ENCODE data around the gene MYO5B.
"Not testable (repeated sequence)": the region's sequence is repeated elsewhere in the genome, so short reads cannot be mapped to it uniquely, and the experiment has no call there.

Gene MYO5B

GRCh38 chr18:50194631-50195532, at the start of gene MYO5B:
MYO5B (minus strand) TSS chr18:50195147; CDS start chr18:50194793, 354 bp downstream.
- in situ Hi-C loops (cut with HindIII; ENCODE audit: low pct_ligation_motif_present, low pct_unique_long_range_greater_than_20kb, low sequenced_read_pairs): no loop called here
- DNase-seq: peak; percentile 27

DNA sequence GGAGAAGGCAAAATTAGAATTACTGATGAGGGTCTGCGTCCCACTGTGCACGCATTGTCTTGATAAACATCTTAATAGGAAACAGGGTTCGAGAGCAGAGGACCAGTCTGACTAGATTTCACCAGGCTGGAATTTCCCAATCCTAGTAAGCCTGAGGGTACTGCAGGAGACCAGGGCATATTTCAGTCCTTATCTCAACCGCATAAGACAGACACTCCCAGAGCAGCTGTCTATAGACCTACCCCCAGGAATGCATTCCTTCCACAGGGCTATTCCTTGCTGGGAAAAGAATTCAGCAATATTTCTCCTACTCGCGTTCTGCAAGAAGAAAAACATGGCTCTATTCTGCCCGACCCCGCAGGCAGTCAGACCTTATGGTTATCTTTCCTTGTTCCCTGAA, 46.8 kb upstream of the MYO5B start:
- DNase-seq; in situ Hi-C loops (cut with HindIII; ENCODE audit: low pct_ligation_motif_present, low pct_unique_long_range_greater_than_20kb, low sequenced_read_pairs): not testable (repeated sequence)

GRCh38 chr18:50240080-50240563, 45.2 kb upstream of the MYO5B start:
- DNase-seq: peak; percentile 2
- in situ Hi-C loops (cut with HindIII; ENCODE audit: low pct_ligation_motif_present, low pct_unique_long_range_greater_than_20kb, low sequenced_read_pairs): no loop called here

DNA sequence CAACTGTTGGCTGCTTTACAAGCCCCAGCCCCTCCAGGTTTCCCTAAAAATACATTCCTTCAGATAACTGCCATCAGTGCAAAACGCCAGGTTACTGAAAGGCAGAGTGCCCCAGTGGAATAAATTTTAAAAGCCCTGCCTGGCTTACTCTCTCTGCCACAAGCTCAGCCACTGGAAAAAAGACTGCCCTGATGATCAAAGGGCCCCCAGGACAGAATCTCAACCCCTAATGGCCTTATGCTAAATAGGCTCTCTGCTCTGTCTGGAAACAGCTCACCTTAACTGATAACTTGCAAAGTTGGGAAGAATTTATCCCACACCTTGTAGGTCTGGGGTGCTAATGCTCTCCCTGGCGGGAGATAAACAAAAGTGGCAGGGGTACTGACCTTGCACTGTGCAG, 37.5 kb upstream of the MYO5B start:
- in situ Hi-C loops (cut with HindIII; ENCODE audit: low pct_ligation_motif_present, low pct_unique_long_range_greater_than_20kb, low sequenced_read_pairs): no loop called here
- DNase-seq: no peak

DNA sequence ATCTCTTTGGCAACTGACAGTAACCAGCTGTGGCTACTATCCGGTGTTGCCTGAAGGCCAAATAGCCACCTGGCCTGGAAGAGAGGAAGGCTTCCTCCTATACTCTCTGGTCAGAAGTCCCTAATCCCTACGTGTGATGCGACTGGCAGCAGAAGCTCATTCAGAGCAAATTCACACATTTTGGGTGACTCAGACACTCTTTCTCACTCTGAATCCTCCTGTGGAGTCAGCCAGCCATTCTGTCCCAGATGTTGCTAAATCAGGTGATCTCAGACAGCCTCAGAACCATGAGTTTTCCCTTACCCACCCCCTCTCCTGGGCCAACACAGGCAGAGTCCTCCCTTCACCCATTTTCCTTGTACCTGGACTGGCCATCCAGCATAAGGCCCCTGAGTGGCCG, 36.7 kb upstream of the MYO5B start:
- in situ Hi-C loops (cut with HindIII; ENCODE audit: low pct_ligation_motif_present, low pct_unique_long_range_greater_than_20kb, low sequenced_read_pairs): no loop called here
- DNase-seq: no peak

- in situ Hi-C loops (cut with HindIII; ENCODE audit: low pct_ligation_motif_present, low pct_unique_long_range_greater_than_20kb, low sequenced_read_pairs); DNase-seq: not testable (repeated sequence)
Measured at GRCh38 chr18:50220249-50220648, 25.3 kb upstream of the MYO5B start.

DNA sequence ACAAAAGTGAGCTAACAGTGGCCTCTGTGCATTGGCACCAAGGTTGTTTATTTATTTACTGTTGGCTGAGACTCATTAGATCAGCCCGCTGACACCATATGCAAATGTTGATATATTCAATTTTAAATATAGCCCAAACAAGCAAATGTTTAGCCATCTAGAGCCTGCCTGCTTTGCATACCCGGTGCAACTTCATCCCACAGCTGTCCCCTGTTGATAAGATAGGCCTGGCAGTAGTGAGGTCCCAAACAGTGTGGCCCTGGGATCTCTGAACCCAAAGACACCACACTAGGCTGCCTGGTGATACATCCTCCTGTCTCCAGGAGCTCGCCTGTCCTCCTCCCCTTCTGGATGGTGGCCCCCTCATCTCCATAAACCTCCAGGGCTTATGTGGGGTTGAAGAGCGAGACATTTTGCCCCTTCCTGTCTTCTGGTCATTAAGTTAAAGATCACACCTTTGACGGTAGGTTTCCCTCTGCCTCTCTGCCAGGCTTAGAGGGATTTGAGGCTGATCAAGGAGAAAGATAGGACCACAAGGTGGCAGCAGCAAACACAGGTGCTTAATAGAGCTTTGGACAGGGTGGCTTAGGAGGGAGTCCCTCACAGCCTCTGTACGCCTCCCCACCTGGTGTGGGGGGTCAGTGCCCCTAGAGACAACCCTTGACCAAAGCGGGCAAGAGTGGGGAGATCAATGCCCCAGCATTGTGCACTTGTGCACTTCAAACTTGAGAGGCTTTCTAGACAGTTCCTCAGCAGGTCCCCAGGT, 23.7 kb upstream of the MYO5B start:
- in situ Hi-C loops (cut with HindIII; ENCODE audit: low pct_ligation_motif_present, low pct_unique_long_range_greater_than_20kb, low sequenced_read_pairs): no loop called here
- DNase-seq: peak; percentile 49

DNA sequence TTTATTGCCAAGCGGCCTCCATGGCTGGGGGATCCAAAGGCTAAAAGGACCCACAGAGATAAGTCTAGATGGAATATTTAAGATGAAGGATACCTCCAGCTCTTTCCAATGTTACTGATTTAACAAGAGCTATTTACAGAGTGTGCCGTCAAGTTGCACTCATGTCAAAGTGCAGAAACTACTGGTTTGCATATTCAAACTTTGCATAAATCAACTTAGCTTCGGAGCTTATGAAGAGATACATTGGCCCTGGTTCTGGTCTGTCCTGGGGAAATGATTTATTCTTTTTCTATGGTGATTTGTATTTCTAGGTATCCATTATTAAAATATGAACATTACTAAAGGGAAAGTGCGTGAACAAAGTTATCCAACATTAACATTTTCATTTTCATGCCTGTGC, 14.4 kb upstream of the MYO5B start:
- in situ Hi-C loops (cut with HindIII; ENCODE audit: low pct_ligation_motif_present, low pct_unique_long_range_greater_than_20kb, low sequenced_read_pairs): no loop called here
- no peak for DNase-seq

GRCh38 chr18:50207722-50208121, 12.8 kb upstream of the MYO5B start:
- in situ Hi-C loops (cut with HindIII; ENCODE audit: low pct_ligation_motif_present, low pct_unique_long_range_greater_than_20kb, low sequenced_read_pairs): no loop called here
- no peak for DNase-seq

GRCh38 chr18:50203801-50204604, 9.1 kb upstream of the MYO5B start:
- in situ Hi-C loops (cut with HindIII; ENCODE audit: low pct_ligation_motif_present, low pct_unique_long_range_greater_than_20kb, low sequenced_read_pairs): no loop called here
- peak; percentile 39 for DNase-seq

DNA sequence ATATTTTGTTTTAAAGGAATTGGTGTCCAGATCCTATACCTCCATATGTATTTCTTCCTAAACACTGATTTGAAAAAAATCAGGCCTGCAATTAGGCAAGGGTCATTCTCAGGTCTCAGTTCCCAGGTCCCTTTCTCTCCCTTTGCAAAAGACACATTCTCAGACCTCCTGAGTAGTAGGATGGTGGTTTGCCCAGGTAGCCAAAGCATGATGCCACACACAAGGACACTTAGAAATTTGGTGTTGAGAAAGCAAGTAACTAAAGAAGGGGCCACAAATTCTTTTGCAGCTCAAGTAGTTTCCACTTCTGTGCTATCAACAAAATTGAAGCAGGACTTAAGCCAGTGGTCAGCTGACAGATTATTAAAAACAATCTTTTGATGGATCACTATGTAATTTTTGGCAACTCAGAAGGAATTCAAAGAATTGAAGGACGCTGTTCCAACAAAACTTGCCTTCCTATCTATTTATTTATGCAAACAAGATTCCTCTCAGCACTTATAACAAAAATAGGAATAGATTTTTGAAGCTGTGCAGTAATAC, 6.6 kb upstream of the MYO5B start:
- in situ Hi-C loops (cut with HindIII; ENCODE audit: low pct_ligation_motif_present, low pct_unique_long_range_greater_than_20kb, low sequenced_read_pairs): no loop called here
- DNase-seq: no peak

- in situ Hi-C loops (cut with HindIII; ENCODE audit: low pct_ligation_motif_present, low pct_unique_long_range_greater_than_20kb, low sequenced_read_pairs): no loop called here
- no peak for DNase-seq
Measured at GRCh38 chr18:50199921-50200320, 5.0 kb upstream of the MYO5B start.

DNA sequence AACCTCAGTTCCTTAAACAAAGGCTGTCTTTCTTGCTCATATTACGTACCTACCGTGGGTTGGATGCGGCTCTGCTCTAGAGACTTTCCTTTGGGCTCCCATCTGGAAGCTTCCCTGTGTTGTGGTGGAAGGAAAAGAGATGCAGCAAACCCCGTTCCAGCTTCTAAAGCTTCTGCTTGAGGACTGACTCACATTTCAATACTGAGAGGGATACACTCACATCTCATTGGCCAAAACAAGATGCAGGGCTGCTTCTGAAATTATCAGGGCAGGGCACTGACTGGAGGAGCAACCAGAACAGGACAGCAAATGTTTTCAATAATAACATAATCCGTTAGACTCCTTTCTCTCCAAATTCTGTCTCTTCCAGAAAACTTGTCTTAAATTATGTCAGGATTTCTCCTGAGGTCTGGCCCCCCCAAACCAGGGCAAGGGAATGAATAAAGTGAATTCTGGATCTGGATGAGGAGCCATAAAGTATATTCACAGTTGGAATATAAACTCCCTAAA, 4.5 kb upstream of the MYO5B start:
- DNase-seq: no peak
- in situ Hi-C loops (cut with HindIII; ENCODE audit: low pct_ligation_motif_present, low pct_unique_long_range_greater_than_20kb, low sequenced_read_pairs): no loop called here

- in situ Hi-C loops (cut with HindIII; ENCODE audit: low pct_ligation_motif_present, low pct_unique_long_range_greater_than_20kb, low sequenced_read_pairs): no loop called here
- DNase-seq: no peak
Measured at GRCh38 chr18:50196261-50196660, 1.3 kb upstream of the MYO5B start.

DNA sequence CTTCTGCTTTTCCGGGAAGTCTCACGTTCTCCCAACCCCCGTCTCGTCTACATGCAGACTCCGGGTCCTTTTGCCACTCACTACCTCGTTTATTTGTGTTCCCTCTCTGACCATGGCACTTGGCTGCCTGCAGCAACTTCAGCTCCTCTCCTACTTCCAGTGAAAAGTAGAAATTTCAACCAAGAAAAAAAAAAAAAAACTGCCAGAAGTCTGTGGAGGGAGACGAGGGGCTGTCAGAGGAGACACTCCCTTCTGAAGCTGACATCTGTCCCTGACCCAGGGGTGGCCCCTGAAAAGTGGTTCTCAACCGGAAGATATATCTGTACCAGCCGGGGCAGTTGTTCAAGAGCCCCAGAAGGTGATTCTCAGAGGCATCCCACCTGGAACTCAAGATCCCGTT, 742 bp upstream of the MYO5B start:
- in situ Hi-C loops (cut with HindIII; ENCODE audit: low pct_ligation_motif_present, low pct_unique_long_range_greater_than_20kb, low sequenced_read_pairs): no loop called here
- DNase-seq: no peak

DNA sequence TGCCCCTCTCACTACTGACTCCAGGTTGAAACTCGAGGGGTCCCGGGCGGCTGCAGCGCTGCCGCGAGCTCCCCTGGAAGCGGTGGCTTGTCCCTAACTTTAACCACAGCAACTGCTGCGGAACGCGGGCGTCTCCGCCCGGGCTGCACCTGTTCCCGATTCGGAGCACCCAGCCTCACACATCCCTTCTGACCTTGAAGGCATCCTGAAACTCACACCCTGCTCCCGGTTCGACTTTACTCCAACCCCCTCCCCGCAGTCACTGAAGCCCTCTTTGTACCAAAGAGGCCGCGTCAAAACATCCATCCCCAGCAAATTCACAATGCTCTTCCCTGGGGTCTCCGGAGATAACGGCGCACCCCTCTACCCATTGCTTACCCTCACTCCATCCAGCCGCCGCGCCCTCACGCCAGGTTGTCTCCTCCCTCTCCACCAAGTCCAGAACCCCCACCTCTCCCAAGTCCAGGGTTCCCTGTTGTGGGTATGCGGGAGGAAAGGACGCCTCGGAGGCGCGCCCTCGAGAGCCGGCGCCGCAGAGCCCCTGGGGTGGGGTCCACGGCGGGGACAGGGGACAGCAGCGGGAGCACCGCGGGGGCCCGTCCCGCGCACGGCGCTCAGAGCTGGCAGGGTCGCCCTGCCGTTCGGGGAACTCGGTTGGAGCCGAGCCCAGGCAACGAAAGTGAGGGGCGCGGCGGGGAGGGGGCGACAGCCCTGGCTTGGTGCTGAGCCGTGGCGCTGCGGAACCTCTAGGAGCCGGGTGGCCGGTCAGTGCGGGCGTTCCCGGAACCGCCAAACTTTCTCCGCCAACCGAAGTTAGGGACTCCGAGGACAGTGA, 934 bp downstream of the MYO5B start:
- in situ Hi-C loops (cut with HindIII; ENCODE audit: low pct_ligation_motif_present, low pct_unique_long_range_greater_than_20kb, low sequenced_read_pairs): no loop called here
- DNase-seq: no peak

DNA sequence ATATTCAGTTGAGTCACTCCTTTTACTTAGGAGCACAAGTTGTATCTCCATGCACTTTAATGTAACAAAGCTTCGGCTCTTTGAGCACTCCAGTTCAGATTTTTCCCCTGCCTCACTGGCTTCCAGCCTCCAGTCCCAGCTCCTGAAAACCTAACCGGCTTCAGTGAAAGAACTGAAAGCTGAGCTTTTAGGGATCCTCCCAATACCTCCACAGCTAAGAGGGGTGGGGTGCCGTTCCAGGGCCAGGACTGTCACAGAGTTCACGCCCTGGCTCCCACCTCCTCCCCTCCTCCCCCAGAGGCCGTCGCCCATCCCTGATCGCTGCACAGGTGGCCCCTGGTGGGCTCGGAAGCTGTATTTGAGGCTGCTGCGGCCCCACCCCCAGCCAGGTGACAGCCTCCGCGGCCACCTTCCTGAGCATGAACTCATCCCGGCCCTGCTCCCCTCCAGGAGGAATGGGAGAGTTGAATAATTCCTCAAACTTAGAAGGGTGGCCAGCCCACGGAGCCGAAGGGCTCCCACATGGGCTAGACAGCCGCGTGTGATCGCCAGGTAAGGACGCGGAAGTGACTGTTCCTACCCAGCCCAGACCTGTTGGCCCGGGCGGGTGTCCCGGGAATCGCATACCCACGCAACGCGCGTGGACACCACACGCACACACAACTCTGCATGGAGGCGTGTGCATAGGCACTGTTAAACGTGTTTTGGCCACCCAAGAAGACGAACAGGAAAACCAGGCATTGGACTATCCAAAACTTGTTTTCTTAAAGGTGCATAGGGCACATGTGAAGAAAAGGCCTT, 1.8 kb downstream of the MYO5B start:
- in situ Hi-C loops (cut with HindIII; ENCODE audit: low pct_ligation_motif_present, low pct_unique_long_range_greater_than_20kb, low sequenced_read_pairs): no loop called here
- DNase-seq: no peak
